COLO829 (cell line): Measurements from ENCODE around the gene GPR107.

Experiments used
- DNase-seq: peaks from one replicate; pipeline ENCODE4 v3.0.0; 2012; ENCODE audit warnings: low spot score

The GPR107 gene

DNA sequence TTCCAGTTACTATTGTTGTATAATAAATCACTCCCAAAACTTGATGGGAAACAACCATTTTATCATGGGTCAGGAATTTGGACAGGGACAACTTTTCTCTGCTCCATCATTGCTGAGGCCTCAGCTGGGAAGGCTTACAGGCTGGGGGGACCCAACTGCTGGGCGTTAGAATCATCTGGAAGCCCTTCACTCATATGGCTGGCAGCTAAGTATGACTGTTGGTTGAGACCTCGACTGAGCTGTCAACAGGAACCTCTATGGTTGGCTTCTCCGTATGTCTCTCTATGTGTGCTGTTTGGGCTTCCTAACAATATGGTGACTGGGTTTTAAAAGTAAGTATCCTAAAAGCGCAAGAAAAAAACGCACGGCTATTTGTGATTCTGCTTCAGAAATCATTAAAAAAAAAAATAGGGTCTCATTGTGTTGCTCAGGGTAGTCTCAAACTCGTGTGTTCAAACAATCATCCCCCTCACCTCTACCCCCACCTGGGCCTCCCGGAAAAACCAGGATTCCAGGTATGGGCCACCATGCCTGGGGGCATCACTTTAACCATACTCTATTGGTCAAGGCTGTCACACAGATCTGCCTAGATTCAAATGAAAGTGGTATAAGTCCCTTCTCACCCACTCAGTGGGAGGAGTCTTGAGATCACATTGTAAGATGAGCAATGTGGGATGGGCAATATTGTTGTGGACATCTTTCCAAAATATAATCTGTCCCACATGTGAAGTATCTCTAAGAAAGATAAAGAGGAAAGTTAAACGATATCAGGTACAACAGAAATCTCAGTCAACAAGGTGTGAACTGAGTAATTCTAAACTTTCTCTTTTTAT, 26.0 kb upstream of the GPR107 start:
- DNase-seq: no peak

DNA sequence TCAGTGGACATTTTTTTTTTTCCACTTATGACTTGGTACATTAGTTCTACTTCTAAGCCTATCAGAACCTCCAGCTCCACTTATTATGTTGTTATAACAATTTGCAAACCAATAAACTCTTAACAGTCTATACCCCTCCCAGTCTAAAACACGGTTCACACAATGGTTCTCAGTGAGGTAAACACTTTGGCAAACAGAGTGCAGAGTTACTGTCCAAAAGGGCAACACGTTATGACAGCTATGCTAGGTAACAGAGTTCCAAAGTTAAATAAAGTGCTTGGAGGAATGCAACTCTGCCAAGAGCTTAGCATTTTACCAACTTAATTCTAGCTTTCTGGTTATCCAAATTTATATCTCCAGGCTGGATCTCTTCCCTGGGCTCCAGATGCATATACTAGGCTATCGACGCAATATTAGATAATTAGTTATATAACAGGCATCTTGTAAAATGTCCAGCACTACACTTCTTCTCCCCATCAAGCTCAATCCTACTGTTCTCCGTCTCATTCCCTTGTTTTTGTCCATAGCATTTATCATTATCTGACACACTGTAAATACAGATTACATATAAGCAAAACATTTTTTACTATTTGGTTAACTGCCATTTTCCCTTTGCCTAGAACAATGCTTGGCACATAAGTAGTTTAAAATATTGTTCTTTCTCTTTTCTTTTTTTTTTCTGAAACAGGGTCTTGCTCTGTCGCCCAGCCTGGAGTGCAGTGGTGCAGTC, 25.0 kb upstream of the GPR107 start:
- no peak for DNase-seq

GRCh38 chr9:130029223-130029973, 24.3 kb upstream of the GPR107 start:
- DNase-seq: no peak

DNA sequence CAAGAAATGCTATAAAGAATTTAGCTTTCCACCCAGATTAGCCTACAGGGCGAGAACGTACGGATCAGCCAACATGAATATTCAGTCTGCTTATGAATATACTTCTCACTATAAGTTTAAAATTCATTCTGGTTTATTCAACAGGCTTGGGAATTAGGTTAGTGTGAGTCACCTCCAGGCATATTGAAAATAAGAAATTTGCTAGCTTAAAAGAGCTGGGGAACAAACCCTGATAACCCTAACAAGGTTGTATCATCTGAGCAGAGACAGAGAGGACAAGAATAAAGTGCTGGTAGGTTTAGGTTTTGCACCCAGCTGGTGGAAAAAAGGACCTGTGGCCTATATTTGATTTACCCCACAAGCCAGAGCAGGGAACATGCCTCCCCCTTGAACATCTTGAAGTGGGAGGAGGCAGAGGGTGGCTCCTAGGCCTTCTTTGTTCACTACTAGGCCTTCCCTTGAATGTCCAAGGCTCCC, 23.0 kb upstream of the GPR107 start:
- no peak for DNase-seq

DNA sequence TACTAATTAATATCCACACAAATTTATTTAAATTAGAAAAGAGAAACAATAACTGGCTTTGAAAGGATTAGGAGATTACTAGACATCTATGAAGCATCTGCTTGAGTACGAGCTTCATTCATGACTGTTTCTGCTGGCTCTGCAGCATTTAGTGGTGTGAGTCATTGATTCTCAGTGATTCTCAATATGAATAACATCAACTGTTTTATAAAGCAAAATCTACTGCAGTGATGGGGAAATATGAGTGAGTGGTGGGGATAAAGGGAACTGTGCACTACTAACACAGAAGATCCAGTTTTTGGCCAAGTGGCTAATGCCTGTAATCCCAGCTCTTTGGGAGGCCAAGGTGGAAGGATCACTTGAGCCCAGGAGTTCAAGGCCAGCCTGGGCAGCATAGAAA, 19.1 kb upstream of the GPR107 start:
- peak; percentile 91 for DNase-seq

DNA sequence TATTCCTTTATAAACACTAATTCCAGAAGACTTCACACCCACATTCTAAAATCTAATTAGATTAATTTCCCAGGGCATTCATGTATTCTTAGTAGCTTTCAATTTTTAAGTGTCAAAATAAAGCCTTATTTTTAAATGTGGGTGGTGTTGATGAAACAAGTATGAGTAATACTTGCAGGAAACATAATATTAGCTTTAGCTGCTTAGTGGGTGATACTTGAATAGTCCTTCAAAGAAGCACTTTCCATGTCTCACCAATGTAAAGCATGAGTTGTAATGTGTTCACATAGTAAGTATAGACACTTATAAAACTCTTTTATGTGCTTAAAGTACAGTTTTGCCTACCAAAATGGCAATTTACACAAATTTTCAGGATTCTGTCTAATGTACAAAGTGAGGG, 17.6 kb upstream of the GPR107 start:
- no peak for DNase-seq

DNA sequence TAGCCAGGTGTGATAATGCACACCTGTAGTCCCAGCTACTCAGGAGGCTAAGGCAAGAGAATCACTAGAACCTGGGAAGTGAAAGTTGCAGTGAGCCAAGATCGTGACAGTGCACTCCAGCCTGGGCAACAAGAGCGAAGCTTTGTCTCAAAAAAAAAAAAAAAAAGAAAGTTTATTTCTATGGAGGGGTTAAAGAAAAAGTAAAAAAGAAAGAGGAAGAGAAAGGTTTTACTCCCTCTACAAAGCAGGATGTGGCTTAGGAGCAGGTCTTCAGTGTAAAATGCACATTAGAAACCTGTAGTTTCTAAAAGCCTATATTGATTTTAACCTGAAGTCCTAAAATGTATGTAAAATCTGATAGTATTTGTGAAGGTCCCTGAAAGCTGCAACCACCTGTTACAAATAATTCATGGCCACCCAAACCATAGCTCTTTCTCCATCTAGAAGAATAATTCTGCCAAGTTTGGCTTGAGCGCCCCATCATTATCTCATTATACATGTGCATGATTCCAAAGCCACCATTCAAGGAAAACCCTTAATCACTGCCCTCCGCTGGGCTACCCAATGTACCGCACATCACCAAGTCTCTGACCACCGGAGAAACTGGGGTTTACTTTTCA, 14.1 kb upstream of the GPR107 start:
- DNase-seq: no peak

GRCh38 chr9:130040984-130041647, 12.6 kb upstream of the GPR107 start:
- no peak for DNase-seq

- DNase-seq: no peak
Observed at GRCh38 chr9:130041648-130042405, 11.9 kb upstream of the GPR107 start.

DNA sequence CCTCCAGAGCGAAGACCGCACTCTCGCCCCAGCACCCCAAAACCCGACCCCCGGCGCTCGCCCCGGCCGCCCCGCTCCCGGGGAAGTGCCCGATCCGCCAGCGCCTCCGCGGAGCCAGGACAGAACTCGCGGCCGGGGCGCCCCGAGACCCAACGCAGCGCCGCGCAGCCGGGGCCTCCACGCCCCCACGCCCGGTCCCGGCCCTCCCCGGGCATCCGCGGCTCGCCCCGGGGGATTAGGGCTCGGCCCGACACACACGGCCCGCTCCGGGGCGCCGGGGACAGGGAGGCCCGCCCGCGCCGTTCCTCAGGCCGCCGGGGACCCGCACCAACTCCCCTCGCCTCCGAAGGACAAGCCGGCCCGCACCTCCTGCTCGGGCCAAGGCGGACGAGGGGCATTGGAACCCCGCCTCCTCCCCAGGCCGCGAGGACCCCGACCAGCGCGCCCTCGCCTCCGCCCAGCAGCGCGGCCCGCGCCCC, 11.3 kb upstream of the GPR107 start:
- DNase-seq: no peak

GRCh38 chr9:130042885-130043653, 10.6 kb upstream of the GPR107 start, which contains the start of gene FNBP1:
Gene FNBP1 (minus strand): TSS chr9:130043189. CDS start chr9:130042975, 214 bp downstream.
- DNase-seq: peak; percentile 86

DNA sequence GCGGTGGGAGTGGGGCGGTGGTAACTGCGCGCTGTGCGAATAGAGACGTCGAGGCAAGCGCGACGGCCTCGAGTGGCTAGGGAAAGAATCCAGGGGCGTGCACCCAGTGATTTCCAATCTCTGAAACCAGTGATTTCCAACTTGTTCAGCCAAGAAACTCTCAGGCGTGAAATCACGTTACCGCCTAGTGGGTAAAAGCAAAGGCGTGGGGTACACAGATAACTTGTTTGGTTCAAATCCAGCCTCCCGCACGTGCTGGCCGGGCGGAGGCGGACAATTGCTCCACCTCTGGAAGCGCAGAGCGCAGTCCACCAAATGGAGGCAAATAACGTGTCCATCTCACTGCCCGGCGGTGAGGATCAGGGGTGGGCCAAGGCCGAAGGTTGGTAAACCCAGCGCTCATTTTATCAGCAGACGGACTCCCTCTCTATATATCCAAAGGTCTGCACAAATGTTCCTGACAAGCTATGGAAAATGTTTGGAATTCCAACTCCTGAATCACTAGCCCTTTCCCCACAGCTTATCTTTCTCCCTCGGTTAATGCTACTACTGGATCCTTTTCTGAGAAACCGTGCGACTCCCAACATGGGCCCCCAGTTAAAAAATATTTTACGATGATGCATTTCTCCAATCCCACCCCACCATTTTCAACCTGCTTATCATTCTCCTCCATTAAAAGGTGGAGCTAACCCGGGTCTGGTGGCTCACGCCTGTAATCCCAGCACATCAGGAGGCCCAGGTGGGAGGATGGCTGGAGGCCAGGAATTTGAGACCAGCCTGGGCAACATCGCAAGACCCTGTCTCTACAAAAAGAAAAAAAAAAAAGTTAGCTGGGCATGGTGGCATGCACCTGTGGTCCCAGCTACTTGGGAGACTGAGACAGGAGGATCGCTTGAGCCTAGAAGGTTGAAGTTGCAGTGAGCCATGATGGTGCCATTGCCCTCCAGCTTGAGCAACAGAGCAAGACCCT, 9.8 kb upstream of the GPR107 start:
- DNase-seq: no peak

DNA sequence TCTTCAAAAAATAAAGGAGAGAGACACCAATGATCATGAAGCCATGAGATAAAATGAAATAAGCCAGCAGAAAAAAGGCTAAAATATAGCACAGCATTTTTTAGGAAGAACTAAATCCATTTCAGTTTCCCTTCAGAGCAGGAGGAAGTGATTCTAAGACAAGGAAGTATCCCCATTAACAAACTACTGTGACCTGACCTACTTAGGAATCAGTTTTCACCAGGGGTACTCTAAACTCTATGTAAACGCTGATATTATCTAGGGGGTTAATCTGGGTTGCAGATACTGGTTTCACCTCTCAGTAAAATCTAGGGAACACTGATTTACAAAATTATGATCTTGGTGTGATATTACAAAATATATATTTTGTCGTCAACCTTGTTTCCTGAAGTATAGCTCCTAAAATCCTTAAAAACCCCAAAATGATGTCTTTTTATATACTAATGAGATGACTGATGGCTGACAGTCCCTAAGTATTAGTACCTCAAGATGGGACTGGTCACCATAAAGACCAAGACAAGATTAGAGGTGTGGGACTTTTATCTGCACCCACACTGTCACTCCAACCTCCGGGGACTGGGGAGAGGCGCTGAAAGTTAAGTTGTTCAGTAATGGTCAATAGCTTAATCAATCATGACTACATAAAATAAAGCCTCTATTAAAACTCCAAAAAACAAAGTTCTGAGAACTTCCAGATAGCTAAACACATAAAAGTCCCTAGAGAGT, 7.8 kb upstream of the GPR107 start:
- no peak for DNase-seq

GRCh38 chr9:130049431-130050210, 4.1 kb upstream of the GPR107 start:
- no peak for DNase-seq

GRCh38 chr9:130050462-130050861, 3.2 kb upstream of the GPR107 start:
- DNase-seq: no peak

DNA sequence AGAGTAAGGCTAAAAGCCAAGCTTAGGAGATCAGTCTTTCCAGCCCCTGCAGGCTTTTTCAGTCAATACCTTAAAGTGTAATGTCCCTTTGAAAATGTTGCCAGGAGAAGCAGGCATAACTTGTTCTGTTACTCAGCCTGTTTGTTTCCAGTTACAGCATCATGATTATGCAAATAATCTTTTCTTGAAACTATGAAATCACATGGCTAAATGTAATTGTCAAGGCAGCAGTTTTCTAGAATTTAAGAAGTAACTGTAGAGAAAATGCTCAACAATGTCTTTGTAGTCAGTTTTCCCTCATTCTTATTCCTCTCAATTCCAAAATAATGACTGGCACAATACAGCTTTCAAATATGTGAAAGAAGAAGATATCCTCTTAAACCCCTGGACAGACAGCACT, 1.9 kb upstream of the GPR107 start:
- no peak for DNase-seq

DNA sequence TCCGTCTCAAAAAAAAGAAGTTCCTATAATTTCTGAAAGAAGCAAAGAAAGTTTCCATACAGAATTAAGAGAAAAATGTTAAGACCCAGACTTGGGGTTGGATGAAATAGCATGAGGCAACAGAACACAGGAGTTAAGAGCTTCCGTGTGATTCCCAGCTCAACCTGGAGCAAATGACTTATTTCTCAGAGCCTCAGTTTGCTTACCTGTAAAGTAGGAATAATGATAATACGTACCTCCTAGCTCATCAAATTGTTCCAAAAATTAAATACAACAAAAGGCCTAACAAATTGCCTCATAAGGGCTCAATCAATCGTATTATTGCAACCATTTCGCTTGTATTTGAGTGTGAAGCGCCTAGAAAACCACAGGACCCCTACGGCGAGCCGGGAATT, 600 bp upstream of the GPR107 start:
- no peak for DNase-seq
